Ishikawa (cell line): ENCODE measurements around the gene RPRD2.

Experiments
- CEBPB ChIP-seq: IDR thresholded peaks from 2 replicates; pipeline ENCODE4 v1.6.1; 2012
- CREB1 ChIP-seq: IDR thresholded peaks from 2 replicates; pipeline ENCODE4 v1.6.1; 2012; ENCODE audit warnings: low read depth
- EGR1 ChIP-seq: IDR thresholded peaks from 2 replicates; pipeline ENCODE4 v1.6.1; 2012
- EP300 ChIP-seq: IDR thresholded peaks from 2 replicates; pipeline ENCODE4 v1.6.1; 2012; ENCODE audit warnings: borderline replicate concordance
- FOXM1 ChIP-seq: IDR thresholded peaks from 2 replicates; pipeline ENCODE4 v1.6.1; 2012; ENCODE audit warnings: low read depth, borderline replicate concordance
- NFIC ChIP-seq: IDR thresholded peaks from 2 replicates; pipeline ENCODE4 v1.6.1; 2012
- RAD21 ChIP-seq: IDR thresholded peaks from 2 replicates; pipeline ENCODE4 v1.6.1; 2012; ENCODE audit warnings: low read depth
- REST ChIP-seq: IDR thresholded peaks from 2 replicates; pipeline ENCODE4 v1.6.1; 2012; ENCODE audit warnings: low read depth, mild to moderate bottlenecking
- TAF1 ChIP-seq: IDR thresholded peaks from 2 replicates; pipeline ENCODE4 v1.6.1; 2012; ENCODE audit warnings: low read depth, mild to moderate bottlenecking
- TCF12 ChIP-seq: IDR thresholded peaks from 2 replicates; pipeline ENCODE4 v1.6.1; 2012; ENCODE audit warnings: low read depth
- TEAD4 ChIP-seq: IDR thresholded peaks from 2 replicates; pipeline ENCODE4 v1.6.1; 2012
- USF1 ChIP-seq: IDR thresholded peaks from 2 replicates; pipeline ENCODE4 v1.6.1; 2012
- YY1 ChIP-seq: IDR thresholded peaks from 2 replicates; pipeline ENCODE4 v1.6.1; 2012; ENCODE audit warnings: low read depth
- ZBTB7A ChIP-seq: IDR thresholded peaks from 2 replicates; pipeline ENCODE4 v1.6.1; 2012; ENCODE audit warnings: low read depth
- TF ChIP-seq, protein P1 (sequence below): IDR thresholded peaks from 2 replicates; pipeline ENCODE4 v1.6.1; 2012

RPRD2 gene

GRCh38 chr1:150346316-150346715 lies 17.6 kb upstream of the RPRD2 start:
- TF ChIP-seq CEBPB (no peak), TCF12 (no peak), CREB1 (no peak), YY1 (no peak), TEAD4 (no peak), USF1 (no peak), EP300 (no peak), EGR1 (no peak), ZBTB7A (no peak), FOXM1 (no peak), REST (no peak), RAD21 (no peak)
- TF ChIP-seq, protein P1, sequence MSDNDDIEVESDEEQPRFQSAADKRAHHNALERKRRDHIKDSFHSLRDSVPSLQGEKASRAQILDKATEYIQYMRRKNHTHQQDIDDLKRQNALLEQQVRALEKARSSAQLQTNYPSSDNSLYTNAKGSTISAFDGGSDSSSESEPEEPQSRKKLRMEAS: no peak

DNA sequence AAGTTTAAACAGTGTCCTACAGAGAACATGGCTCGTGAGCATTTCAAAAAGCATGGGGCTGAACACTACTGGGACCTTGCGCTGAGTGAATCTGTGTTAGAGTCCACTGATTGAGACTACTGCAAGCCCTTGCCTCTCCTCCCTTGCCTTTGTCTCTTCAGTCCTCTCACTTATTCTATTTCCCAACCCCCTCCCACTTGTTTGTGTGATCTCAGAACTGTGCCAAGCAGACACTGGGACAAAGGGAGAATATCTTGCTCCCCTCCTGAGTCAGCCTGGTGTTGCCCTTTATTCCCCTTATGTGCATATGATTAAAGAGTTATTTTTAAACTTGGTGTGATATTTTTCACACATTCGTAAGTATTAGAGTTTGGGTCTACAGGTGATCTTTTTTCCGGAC lies 11.1 kb upstream of the RPRD2 start:
- no peak for TF ChIP-seq TAF1
- TF ChIP-seq TEAD4: no peak
- TF ChIP-seq FOXM1: no peak

GRCh38 chr1:150362721-150363425 lies 1.1 kb upstream of the RPRD2 start:
- TF ChIP-seq, protein P1: no peak
- TF ChIP-seq YY1 (no peak), TAF1 (no peak), ZBTB7A (no peak), FOXM1 (no peak), NFIC (no peak), TCF12 (no peak), EGR1 (no peak), RAD21 (no peak), USF1 (no peak), CREB1 (no peak), REST (no peak), CEBPB (no peak)

GRCh38 chr1:150364231-150365003 lies 470 bp downstream of the RPRD2 start:
- TF ChIP-seq TAF1: peak; percentile 76
- peak; percentile 28; the same call in 1 of the 2 replicates for TF ChIP-seq EP300
- peak; percentile 92 for TF ChIP-seq YY1
- no peak for TF ChIP-seq CREB1
- TF ChIP-seq, protein P1: peak; percentile 19; the same call in 1 of the 2 replicates
- no peak for TF ChIP-seq EGR1

GRCh38 chr1:150365941-150366340 lies 2.0 kb downstream of the RPRD2 start:
- no peak for TF ChIP-seq EGR1
- no peak for TF ChIP-seq FOXM1
- no peak for TF ChIP-seq RAD21
- TF ChIP-seq EP300: no peak
- TF ChIP-seq REST: no peak
- TF ChIP-seq, protein P1: no peak
- TF ChIP-seq YY1: no peak
- TF ChIP-seq CEBPB: no peak
- TF ChIP-seq CREB1: no peak
- TF ChIP-seq NFIC: no peak
- no peak for TF ChIP-seq TEAD4
